Endometrium (tissue), 2 donors: ENCODE data around the gene DHDH.
"Not testable (repeated sequence)": the region's sequence is repeated elsewhere in the genome, so short reads cannot be mapped to it uniquely, and the experiment has no call there.

Experiments
- FAIRE-seq: peaks from 2 replicates; lab custom pipeline; 2012; peaks lifted over from hg19 to GRCh38; lab: Jason Lieb, UNC
- donor health status: control.
- donor health status: control.

DHDH gene

DNA sequence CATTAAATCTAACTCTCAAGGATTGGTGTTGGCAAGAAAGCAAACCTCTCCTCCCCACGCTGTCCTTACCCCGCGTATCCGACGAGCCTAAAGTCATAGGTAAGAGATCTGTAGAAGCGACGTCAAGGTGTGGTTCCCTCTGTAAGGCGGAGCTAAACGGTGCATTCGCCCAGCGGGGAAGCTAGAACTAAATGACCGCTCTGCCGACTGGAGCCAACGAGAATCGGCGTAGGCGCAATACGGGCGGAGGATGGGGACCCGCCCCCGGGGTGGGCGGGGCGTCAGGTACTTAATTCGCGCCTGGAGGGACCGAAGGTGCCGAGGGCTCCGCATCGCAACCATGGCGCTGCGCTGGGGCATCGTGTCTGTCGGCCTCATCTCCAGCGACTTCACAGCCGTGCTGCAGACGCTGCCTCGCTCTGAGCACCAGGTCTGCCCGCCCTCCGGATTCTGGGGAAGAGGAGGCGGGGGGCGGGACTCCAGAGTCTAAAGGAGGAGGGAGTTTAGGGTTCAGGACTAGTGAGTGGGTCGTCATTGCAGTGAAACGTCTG is at the start of gene DHDH:
DHDH (plus strand) TSS at position 318 of the 551 bp plus-strand sequence; CDS start at position 341, 23 bp downstream.
- FAIRE-seq: no peak

DNA sequence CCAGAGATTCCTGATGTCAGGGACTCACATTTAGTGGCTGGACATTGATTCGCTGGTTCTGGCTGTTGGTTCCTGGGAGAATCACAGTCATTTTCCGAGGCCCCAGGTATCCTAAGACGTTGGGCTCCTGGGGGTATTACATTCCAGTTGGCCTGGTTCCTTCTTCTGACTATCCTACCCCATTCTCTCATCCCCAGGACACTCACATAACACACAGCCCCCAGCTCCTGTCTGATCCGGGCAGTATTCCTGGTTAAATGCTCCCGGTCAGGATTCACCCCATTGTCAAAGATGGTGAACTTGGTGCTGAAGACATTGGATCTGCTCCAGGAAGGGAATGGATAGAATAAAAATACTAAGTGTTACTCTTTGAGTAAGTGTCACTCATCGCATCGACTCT is 49.8 kb upstream of the DHDH start:
- no peak for FAIRE-seq

DNA sequence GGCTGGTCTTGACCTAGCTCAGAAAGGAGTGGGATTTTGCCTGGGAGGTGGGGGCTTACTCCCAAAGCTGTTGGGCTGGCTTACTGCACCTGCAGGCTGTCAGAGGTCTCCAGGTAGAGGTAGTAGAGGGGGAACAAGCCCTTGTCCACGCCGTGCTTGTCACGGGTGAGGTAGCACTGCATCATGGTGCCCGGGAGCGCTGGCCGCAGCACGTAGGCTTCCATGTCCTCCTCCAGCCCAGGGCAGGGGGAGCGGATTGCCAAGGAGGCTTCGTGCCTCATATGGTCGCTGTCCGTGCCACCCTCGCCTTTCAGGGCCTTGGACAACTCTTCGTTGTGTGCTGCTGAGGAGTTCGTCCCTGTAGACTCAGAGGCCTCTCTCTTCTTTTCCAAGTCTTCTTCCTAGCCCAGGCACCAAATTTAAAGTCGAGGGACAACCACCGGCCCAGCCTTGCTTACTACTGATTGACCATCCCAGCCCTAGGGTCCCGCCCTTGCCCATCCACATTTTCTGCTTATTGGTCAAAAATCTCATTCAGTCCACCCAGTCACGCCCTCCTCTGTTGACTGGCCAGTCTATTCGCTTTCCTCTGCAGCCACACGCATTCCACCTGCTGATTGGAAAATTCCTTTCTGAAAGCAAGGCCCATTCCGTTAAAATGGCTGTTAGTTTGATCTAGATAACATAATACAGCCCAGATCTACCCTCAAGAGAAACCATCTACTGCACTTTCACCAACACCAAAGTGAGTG is 45.5 kb upstream of the DHDH start:
- no peak for FAIRE-seq

DNA sequence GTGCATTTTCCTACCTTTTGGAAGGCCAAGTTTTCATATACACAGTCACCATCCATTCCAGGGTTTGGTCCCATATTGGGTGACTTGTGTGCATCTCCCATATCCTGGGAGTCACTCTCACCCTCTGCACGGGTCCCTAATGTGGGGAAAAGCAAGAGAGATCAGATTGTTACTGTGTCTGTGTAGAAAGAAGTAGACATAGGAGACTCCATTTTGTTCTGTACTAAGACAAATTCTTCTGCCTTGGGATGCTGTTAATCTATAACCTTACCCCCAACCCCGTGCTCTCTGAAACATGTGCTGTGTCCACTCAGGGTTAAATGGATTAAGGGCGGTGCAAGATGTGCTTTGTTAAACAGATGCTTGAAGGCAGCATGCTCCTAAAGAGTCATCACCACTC is 44.0 kb upstream of the DHDH start:
- FAIRE-seq: not testable (repeated sequence)

DNA sequence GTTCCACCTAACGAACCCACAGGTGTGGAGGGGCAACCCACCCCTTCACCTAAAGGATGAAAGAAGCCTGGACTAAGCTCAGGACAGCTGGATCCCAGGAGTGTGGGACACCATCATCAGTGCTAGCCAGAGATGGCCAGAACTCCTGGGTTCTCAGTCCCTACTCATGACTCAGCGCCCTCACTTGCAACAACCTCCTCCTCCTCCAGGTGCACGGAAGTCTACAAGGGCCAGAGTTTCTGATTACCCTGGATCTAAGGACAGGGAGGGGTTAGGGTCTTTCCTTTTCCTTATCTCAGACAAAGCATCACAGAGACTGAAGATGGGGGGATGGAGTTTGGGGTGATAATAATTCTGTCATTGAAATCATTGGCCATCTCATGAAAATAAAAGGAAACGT is 42.9 kb upstream of the DHDH start:
- FAIRE-seq: no peak

DNA sequence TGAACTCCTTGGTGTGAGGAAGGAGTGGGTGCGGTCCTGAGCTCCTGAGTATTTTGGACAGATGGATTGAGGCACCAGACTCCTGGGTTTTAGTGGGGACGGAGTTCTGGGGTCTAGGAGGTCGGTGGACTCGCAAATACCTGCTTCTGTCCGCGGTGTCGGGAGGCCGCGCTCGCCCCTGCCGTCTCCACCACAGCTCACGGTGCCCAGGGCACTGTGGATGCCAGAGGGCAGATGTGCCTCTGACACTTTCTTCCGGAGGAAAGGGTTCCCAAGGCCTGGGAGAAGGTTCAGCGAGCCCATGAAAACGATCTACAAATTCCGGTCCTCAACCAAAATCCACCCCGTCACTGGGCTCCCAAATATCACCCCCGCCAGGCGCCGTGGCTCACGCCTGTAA is 38.3 kb upstream of the DHDH start:
- no peak for FAIRE-seq

DNA sequence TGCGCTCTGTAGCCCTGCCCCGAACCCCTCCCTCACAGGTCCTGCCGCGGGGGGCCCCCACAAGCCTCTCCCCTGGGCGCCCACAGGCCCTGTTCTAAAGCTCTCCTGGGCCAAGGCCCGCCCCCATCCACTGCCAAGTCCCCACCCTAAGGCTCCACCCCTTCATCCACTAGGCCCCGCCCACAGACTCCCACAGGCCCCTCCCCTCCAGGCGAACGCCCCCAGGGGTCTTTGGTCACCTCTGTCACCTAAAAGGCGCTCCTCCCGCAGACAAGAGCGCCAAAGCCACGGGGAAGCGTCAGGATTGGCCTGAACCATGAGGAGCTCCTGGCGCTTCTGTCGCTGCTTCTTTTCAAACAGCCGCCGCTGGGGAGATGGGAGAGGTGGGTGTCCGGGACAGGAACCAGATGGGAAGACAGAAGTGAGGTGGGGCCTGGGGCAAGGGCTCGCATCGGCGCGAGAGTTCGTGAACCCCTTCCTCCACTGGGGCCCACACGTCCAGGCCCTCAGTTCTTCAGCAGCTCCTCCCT is 37.2 kb upstream of the DHDH start:
- FAIRE-seq: no peak

DNA sequence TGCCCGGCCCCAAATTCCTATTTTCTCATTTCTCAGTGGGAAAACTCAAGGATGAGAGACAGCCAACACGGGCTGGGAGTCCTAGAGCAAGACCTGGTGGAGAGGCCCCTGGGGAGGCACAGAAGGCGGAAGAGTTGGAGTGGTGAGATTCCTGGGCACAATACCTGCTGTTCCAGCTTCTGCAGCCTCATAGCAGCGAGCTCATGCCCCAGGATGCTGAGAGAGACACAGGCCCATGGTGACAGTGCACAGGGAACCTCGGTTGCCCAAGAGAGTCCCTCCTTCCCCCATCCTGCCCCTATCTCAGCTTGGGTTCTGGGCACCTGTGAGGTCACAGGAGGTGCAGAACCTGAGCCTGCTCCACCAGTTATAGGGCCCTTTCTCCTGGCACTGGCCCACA is 36.3 kb upstream of the DHDH start:
- no peak for FAIRE-seq

DNA sequence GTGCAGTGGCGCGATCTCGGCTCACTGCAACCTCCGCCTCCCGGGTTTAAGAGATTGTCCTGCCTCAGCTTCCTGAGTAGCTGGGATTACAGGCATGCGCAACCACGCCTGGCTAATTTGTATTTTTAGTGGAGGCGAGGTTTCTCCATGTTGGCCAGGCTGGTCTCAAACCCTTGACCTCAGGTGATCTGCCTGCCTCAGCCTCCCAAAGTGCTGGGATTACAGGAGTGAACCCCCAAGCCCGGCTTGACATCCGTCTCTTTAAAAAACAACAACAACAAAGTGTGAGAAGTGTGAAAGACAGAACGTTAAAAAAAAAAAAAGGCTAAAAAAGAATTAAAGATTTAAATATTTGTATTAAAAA is 34.1 kb upstream of the DHDH start:
- FAIRE-seq: peak; percentile 12

DNA sequence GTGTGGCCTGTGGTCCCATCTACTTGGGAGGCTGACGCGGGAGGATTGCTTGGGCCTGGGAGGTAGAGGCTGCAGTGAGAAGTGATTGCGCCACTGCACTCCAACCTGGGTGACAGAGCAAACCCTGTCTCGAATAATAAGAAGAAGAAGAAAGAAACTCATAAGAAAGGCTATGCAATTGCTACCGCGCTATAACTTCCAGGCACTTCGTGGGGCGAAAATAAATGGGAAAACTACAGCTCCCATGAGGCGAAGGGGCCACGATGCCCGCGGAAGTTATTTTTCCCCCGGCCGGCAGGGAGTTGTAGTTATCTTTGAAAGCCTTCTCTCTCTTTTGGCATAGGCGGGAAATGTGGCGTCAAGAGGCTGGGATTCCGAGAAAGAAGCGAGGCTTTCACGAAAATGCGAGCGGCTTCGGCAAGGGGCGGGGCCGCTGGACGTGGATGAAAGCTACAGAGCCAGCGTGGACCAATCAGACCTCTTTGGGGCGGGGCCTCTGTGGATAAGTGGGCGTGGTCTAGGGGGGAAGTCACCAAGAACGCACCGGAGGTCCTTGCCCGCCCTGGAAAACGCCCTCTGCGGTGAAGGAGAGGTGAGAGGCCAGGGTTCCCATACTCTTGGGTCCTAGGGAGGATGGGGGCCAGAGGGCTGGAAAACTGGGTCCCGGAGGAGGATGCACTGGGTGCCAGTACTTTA is 33.6 kb upstream of the DHDH start, which contains the start of gene NUCB1:
NUCB1 (plus strand) TSS at position 532 of the 696 bp plus-strand sequence. CDS start 485 bp downstream, outside the sequence.
- FAIRE-seq: peak; percentile 98

DNA sequence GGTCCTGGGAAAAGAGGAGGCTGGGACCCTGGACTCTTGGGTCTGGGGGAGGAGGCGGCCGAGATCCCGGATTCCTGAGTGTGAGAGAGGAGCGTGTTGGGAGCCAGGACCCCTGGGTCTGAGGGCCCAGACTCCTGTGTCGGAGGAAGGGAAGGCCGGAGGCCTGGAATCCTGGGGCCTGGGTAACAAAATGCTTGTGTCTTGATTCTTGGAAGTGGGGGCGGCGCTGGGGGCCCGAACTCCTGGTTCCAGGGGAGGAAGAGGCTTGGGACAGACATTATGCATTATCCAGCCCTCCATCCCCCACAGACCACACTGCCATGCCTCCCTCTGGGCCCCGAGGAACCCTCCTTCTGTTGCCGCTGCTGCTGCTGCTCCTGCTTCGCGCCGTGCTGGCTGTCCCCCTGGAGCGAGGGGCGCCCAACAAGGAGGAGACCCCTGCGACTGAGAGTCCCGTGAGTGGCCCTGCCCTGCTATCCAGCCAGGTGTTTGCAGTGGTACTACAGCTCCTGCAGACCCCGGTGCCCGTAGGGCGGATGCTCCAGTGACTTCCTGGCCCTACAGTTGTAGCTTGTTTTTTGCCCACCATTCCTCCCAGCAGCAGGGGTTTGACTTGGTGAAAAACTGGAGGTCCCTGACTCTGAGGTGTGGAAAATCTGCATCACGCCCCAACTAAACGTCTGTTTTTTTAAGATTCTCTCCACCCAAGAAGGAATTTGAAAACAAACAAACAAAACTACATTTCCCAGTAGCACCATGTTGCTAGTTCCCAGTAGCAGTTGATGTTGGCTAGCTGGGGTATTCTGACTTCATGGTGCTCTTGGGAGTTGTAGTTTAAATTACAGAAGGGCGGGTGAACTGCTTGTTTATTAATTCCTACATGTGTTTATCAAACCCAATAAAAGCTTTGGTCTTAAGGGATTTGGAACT is 32.8 kb upstream of the DHDH start:
- FAIRE-seq: no peak

DNA sequence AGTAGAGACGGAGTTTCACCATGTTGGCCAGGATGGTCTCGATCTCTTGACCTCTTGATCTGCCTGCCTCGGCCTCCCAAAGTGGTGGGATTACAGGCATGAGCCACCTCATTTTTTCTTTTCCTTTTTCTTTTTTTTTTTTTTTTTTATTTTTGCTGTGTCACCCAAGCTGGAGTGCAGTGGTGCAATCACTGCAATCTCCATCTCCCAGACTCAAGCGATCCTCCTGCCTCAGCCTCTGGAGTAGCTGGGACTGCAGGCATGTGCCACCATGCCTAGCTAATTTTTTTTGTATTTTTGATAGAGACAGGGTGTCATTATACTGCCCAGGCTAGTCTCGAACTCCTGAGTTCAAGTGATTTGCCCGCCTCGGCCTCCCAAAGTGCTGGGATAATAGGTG is 31.2 kb upstream of the DHDH start:
- FAIRE-seq: not testable (repeated sequence)

DNA sequence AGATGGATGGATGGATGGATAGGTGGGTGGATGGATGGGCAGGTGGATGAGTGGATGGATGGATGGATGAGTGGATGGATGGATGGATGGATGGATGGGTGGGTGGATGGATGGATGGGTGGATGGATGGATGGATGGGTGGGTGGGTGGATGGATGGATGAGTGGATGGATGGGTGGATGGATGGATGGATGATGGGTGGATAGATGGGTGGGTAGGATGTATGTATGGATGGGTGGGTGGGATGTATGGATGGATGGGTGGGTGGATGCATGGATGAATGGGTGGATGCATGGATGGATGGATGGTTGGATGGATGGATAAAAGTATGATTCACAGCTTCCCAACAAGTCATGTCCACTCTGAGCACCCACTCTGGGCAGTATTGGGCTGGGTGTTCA is 29.7 kb upstream of the DHDH start:
- FAIRE-seq: not testable (repeated sequence)

DNA sequence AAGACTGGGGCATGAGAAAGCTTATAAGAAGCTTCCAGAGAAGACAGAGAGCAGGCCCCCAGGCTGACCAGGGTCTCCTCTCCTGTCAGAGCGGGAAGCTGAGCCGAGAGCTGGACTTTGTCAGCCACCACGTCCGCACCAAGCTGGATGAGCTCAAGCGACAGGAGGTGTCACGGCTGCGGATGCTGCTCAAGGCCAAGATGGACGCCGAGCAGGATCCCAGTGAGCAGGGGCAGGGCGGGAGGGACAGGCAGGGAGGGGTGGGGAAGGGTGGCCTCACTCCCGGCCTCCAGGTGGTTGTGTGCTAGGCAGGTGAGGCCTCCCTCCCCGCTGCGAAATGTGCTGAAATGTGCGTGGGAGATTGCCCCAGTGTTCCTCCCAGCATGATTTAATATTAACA is 27.8 kb upstream of the DHDH start:
- no peak for FAIRE-seq

DNA sequence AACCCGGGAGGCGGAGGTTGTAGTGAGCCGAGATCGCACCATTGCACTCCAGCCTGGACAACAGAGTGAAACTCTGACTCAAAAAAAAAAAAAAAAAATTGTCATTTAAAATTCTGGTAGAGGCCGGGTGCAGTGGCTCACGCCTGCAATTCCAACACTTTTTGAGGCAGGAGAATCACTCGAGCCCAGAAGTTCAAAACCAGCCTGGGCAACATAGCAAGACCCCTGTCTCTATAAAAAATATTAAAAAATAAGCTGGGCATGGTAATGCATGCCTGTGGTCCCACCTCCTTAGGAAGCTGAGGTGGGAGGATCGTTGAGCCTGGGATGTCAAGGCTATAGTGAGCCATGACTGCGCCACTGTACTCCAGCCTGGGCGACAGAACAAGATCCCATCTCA is 27.2 kb upstream of the DHDH start:
- no peak for FAIRE-seq

DNA sequence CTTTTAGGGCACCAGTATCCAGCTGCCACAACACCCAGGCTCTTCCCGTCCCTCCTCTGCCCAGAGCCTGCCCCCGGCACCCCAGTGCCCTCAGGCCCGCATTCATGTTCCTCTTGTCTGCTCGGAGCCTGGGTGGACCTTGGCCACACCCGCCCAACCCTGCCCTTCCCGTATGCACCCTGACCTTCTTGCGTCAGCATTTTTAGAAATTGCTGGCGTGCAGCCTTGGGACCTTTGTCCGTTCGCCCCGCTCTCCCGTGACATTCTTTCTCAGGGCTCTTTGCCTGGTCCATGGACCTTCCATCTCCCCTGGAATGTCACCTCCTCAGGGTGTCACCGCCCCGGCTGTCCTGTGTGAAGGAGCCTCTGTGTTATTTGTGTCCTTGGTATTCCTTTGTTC is 25.8 kb upstream of the DHDH start:
- no peak for FAIRE-seq

DNA sequence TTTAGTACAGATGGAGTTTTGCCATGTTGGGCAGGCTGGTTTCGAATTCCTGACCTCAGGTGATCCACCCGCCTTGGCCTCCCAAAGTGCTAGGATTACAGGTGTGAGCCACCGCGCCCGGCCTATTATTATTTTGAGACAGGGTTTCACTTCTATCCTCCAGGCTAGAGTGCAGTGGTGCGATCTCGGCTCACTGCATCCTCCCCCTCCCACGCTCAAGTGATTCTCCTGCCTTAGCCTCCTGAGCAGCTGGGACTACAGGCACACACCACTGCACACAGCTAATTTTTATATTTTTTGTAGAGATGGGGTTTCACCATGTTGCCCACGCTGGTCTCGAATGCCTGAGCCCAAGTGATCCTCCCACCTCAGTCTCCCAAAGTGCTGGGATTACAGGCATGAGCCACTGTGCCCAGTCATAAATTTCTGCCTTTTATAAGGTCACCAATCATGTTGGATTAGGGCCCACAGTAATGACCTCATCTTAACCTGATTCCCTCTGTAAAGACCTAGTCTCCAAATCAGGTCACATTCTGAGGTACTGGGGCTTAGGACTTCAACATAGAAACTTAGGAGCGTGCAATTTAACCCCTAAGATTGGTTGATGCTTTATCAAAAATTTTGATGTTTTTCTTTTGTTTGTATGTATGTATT is 23.9 kb upstream of the DHDH start:
- not testable (repeated sequence) for FAIRE-seq

DNA sequence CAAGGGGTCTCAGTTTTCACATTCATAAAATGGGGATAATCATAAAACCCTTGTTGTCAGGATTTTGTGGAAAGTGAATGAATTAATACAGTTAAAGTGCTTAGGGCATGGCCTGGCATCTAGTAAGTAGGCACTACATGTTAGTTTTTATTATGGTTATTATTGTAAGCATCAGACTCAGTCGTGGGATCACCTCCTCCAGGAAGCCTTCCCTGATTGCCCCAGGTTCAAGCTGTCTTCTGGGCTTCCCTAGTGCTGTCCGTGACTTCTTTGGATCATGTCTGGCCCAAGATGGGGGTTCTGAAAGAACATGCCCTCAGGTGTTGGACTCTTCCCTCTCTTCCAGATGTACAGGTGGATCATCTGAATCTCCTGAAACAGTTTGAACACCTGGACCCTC is 22.7 kb upstream of the DHDH start:
- FAIRE-seq: no peak

DNA sequence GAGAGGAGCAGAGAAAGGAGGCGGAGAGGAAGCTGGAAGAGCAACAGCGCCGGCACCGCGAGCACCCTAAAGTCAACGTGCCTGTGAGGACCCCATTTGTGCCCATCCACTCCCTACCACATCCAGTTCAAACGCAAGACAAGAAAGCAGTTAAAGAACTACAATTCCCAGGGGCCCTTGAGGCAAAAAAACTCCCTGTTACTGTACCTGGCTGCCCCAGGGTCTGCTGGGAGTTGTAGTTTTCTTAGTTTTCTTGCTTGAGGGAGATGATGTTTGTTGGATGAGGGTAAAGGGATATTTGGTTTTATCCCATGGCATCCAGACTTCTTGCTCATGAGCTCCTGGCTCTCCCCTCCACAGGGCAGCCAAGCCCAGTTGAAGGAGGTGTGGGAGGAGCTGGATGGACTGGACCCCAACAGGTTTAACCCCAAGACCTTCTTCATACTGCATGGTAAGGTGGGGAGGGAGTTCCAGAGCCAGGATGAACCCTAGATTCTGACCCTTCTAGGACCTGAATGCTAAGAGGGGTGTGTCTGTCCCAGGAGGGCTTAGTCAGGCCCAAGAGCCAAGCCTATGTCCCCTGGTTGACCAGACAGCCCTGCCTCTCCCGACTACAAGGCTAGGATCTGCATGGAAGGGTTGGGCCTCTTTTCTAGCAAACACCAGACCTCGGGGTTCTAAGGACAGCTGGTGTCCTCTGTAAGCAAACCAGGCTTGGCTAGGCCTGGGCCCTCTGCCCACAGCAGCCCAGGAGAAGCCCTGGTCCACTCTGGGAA is 20.2 kb upstream of the DHDH start:
- FAIRE-seq: no peak

DNA sequence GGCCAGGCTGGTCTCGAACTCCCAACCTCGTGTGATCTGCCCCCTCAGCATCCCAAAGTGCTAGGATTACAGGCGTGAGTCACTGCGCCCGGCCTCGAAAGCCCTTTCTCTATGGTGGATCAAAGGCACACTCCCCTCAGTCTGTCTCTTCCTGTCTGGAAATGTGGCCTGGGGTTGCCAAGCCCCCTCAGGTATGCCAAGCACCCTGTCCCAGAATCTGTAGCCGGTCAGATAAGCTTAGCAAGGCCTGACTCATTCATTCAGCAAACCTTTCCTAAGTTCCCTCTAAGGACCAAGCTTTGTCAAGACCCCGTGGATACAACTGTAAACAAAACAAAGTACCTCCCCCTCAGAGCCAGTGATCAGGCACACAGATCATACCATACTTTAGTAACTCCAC is 19.3 kb upstream of the DHDH start:
- FAIRE-seq: no peak

DNA sequence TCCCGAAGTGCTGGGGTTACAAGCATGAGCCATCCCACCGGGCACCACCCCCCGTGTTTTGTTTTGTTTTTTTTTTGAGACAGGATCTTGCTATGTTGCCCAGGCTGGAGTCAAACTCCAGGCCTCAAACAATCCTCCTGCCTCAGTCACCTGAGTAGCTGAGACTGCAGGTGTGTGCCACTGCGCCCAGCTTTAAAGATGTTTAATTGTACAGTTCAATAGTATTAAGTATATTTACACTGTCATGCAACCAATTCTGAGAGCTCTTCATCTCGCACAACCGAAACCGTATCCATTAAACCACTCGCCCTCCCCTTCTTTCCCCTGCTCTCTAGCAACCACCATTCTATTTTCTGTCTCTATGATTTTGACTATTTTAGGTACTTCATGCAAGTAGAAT is 17.7 kb upstream of the DHDH start:
- no peak for FAIRE-seq
